Spleen (tissue), 7 donors: ENCODE data around the gene FFAR4.

Experiments used
- POLR2A ChIP-seq, 3 donors: fragments of 450-650 bp; IDR thresholded peaks; one replicate each; pipeline ENCODE4 v1.5.1; 2017; ENCODE audit warnings: antibody characterized with exemption in 3 of 3, mild to moderate bottlenecking in 1 of 3
- POLR2AphosphoS5 ChIP-seq, 3 donors: sonication (generic); formaldehyde crosslinking; IDR thresholded peaks; one replicate each; pipeline ENCODE4 v1.5.1; 2017; ENCODE audit warnings: antibody characterized with exemption in 3 of 3
- TF ChIP-seq, protein P1 (sequence below), 11 experiments: fragments of 200-600 bp in 7 of 11; fragments of 450-650 bp in 4 of 11; sonication (generic) in 4 of 11; IDR thresholded peaks in 8 of 11; conservative IDR thresholded peaks in 3 of 11; 1 replicate in 7 of 11; 2 replicates in 4 of 11; pipeline versions ENCODE4 v1.4.0 to v1.8.0; 2016 to 2021; ENCODE audit warnings: antibody characterized with exemption in 11 of 11, inconsistent platforms in 4 of 11, mild to moderate bottlenecking in 1 of 11
- donor health status: DM: no; HTN: no; CAD: no; lungs with moderate emphysema.
- donor health status: DM: no; HTN: no; CAD: no.
- donor health status: DM: no; HTN: no; CAD: no.

DNA sequence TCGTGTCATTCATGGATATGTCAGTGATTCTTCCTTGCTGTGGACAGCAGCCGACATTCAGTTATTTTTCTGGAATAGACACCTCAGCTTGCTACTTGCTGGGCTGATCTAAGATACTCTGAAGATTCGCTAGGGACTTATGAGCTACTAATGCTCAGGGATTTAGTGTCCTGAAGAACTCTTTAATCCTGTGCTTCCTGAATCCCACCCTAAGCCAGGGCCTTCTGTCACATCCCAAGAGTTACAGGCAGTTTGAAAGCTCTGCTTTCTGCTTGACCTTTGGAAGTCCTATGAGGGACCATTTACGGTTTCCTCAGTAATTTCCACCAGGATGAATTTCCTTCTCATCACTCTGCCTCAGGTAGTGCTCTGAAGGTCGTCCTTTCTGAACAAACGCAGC lies 45.8 kb downstream of the FFAR4 start, which contains the start of gene PDE6C:
- TF ChIP-seq, protein P1, sequence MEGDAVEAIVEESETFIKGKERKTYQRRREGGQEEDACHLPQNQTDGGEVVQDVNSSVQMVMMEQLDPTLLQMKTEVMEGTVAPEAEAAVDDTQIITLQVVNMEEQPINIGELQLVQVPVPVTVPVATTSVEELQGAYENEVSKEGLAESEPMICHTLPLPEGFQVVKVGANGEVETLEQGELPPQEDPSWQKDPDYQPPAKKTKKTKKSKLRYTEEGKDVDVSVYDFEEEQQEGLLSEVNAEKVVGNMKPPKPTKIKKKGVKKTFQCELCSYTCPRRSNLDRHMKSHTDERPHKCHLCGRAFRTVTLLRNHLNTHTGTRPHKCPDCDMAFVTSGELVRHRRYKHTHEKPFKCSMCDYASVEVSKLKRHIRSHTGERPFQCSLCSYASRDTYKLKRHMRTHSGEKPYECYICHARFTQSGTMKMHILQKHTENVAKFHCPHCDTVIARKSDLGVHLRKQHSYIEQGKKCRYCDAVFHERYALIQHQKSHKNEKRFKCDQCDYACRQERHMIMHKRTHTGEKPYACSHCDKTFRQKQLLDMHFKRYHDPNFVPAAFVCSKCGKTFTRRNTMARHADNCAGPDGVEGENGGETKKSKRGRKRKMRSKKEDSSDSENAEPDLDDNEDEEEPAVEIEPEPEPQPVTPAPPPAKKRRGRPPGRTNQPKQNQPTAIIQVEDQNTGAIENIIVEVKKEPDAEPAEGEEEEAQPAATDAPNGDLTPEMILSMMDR (IDR thresholded peaks at IDR 0.05 in 8 of 11, conservative IDR thresholded peaks at IDR 0.05 in 3 of 11), result no peak
- no peak for TF ChIP-seq POLR2A (IDR thresholded peaks at IDR 0.05)
- no peak for TF ChIP-seq POLR2AphosphoS5 (IDR thresholded peaks at IDR 0.05)
